ENCODE data around the gene ANKRD36B. TPM values are rescaled to one million over a fixed set of nuclear protein-coding genes. Genes with fewer than 3 reads are reported as not detected.
"Not testable (repeated sequence)": the region's sequence is repeated elsewhere in the genome, so short reads cannot be mapped to it uniquely, and the experiment has no call there.

The ANKRD36B gene
- total and polyA plus RNA-seq, 9 donors = 6.5 to 138 (median 38.6) TPM

DNA sequence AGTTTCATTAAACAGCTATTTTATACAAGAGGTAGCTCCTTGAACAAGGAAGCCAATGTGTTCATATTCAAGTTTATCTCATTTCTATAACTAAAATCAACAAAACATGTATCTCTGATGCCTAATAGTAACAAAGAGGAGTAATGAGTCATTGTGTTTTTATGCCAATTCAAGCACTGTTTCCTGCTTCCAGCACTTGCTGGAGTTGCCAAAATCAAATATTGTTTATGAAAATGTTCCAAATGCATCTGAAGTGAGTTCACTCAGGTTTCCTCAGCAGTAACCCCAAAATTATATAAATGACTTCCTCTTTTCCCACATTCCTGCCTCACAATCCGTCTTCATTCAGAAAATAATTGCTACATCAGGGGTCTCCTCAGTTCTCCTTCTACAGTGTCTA is 39.2 kb downstream of the ANKRD36B start:
- intact Hi-C loops (cut with DNase I); H3K27ac ChIP-seq; H3K4me1 ChIP-seq (ENCODE audit: insufficient read depth); H3K36me3 ChIP-seq; DNase-seq; H3K9me3 ChIP-seq; H3K4me3 ChIP-seq; H3K27me3 ChIP-seq: not testable (repeated sequence)
- WGBS, 3 donors = 53 to 57% methylated on average over 1 of the region's 1 CpG; no CpG with 5 or more reads in 1 of the 3 donors

DNA sequence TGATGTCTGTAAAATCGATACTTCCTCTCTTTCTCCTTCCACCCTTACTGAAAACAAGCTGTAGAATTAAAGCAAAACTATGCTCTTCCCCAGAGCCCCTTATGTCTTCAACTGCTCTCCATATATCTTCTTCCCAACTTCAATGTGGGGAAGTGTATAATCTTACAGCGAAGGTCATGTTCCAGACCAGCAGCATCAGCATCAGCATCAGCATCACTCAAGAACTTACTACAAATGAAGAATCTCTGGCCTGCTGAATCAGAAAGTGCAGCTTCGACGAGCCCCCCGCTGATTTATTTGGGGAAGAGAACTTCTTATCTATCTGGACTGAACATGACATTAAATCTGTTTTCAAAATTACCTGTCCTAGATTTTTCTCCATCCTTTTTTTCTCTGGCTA is 40.6 kb downstream of the ANKRD36B start:
- H3K27me3 ChIP-seq; H3K9me3 ChIP-seq; DNase-seq; H3K4me1 ChIP-seq (ENCODE audit: insufficient read depth); intact Hi-C loops (cut with DNase I); H3K27ac ChIP-seq; H3K4me3 ChIP-seq; H3K36me3 ChIP-seq: not testable (repeated sequence)
- WGBS, 3 donors = 72 to 86% (median 83%) methylated on average over 5 of the region's 5 CpGs

DNA sequence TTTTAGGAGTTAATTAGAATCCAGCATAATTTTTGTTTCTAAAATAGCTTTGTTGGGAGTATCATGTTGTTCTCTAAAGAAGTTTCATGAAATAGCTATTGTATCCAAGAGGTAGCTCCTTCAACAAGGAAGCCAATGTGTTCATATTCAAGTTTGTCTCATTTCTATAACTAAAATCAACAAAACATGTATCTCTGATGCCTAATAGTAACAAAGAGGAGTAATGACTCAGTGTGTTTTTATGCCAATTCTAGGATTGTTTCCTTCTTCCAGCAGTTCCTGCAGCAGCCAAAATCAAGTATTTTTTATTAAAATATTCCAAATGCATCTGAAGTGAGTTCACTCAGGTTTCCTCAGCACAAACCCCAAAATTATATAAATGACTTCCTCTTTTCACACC is 41.1 kb downstream of the ANKRD36B start:
- H3K36me3 ChIP-seq; H3K9me3 ChIP-seq; H3K27me3 ChIP-seq; H3K4me3 ChIP-seq; H3K27ac ChIP-seq; intact Hi-C loops (cut with DNase I); H3K4me1 ChIP-seq (ENCODE audit: insufficient read depth); DNase-seq: not testable (repeated sequence)

DNA sequence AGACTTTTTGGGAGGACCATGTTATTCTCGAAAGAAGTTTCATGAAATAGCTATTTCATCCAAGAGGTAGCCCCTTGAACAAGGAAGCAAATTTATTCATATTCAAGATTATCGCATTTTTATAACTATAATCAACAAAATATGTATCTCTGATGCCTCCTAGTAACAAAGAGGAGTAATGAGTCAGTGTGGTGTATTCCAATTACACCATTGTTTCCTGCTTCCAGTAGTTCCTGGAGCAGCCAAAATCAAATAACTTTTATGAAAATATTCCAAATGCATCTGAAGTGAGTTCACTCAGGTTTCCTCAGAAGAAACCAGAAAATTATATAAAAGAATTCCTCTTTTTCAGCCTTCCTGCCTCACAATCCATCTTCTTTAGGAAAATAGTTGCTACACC is 43.0 kb downstream of the ANKRD36B start:
- no peaks in the 10 kb centered on the region for H3K9me3 ChIP-seq
- DNase-seq = no peak
- no peak overlapping the region for H3K4me3 ChIP-seq
- TF ChIP-seq EP300 (IDR thresholded peaks at IDR 0.05) = no peak
- TF ChIP-seq POLR2A (IDR thresholded peaks at IDR 0.05) = no peak
- TF ChIP-seq, protein P1, sequence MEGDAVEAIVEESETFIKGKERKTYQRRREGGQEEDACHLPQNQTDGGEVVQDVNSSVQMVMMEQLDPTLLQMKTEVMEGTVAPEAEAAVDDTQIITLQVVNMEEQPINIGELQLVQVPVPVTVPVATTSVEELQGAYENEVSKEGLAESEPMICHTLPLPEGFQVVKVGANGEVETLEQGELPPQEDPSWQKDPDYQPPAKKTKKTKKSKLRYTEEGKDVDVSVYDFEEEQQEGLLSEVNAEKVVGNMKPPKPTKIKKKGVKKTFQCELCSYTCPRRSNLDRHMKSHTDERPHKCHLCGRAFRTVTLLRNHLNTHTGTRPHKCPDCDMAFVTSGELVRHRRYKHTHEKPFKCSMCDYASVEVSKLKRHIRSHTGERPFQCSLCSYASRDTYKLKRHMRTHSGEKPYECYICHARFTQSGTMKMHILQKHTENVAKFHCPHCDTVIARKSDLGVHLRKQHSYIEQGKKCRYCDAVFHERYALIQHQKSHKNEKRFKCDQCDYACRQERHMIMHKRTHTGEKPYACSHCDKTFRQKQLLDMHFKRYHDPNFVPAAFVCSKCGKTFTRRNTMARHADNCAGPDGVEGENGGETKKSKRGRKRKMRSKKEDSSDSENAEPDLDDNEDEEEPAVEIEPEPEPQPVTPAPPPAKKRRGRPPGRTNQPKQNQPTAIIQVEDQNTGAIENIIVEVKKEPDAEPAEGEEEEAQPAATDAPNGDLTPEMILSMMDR (IDR thresholded peaks at IDR 0.05) = no peak
- 85 to 92% (median 89%) methylated on average over 2 of the region's 2 CpGs for WGBS, 3 donors
- intact Hi-C loops (cut with DNase I) = no loop called here
- no peaks in the 10 kb centered on the region for H3K27me3 ChIP-seq
- no peaks in the 10 kb centered on the region for H3K36me3 ChIP-seq
- no peak overlapping the region for H3K27ac ChIP-seq
- H3K4me1 ChIP-seq (ENCODE audit: insufficient read depth) = no peaks in the 10 kb centered on the region

DNA sequence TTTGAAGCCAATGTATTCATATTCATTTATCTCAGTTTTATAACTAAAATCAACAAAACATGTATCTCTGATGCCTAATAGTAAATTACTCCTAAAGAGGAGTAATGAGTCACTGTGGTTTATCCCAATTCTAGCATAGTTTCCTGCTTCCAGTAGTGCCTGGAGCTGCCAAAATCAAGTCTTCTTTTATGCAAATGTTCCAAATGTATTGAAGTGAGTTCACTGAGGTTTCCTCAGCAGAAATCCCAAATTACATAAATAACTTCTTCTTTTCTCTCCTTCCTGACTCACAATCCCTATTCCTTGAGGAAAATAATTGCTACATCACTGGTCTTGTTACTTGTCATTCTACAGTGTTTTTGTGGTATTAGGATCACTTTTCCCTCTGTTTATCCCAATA is 44.8 kb downstream of the ANKRD36B start:
- intact Hi-C loops (cut with DNase I); H3K27me3 ChIP-seq; H3K27ac ChIP-seq; H3K4me1 ChIP-seq (ENCODE audit: insufficient read depth); H3K36me3 ChIP-seq; H3K4me3 ChIP-seq; H3K9me3 ChIP-seq; DNase-seq: not testable (repeated sequence)

DNA sequence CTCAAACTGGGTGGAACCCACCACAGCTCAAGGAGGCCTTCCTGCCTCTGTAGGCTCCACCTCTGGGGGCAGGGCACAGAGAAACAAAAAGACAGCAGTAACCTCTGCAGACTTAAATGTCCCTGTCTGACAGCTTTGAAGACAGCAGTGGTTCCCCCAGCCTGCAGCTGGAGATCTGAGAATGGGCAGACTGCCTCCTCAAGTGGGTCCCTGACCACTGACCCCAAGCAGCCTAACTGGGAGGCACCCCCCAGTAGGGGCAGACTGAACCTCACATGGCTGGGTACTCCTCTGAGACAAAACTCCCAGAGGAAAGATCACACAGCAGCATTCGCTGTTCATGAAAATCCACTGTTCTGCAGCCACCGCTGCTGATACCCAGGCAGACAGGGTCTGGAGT is 63.8 kb downstream of the ANKRD36B start:
- intact Hi-C loops (cut with DNase I); H3K36me3 ChIP-seq; H3K27me3 ChIP-seq; H3K4me3 ChIP-seq; DNase-seq; H3K9me3 ChIP-seq; H3K4me1 ChIP-seq (ENCODE audit: insufficient read depth); H3K27ac ChIP-seq: not testable (repeated sequence)
- 98 to 100% (median 100%) methylated on average over 2 of the region's 2 CpGs for WGBS, 3 donors

DNA sequence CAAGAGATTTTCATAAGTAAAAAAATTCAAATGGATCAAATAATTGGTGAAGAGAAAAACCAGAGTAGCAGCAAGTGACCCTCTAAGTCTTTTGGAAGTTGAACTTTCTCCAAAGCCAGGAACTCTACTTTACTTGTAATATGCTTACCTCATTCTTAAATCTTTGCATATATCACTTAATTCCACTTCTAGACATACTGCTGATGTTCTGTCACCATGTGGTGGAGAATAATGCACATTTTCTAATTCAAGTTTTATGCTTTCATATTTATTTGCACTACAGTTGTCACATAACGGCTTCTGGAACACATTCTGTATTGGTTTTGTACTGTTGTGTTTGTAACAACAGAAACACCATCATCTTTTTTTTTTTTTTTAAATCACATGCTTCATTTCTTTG is 65.9 kb downstream of the ANKRD36B start:
- DNase-seq; H3K4me3 ChIP-seq; H3K36me3 ChIP-seq; H3K27ac ChIP-seq; H3K9me3 ChIP-seq; H3K4me1 ChIP-seq (ENCODE audit: insufficient read depth); intact Hi-C loops (cut with DNase I); H3K27me3 ChIP-seq: not testable (repeated sequence)
- WGBS, 3 donors = 94 to 100% (median 98%) methylated on average over 1 of the region's 1 CpG

DNA sequence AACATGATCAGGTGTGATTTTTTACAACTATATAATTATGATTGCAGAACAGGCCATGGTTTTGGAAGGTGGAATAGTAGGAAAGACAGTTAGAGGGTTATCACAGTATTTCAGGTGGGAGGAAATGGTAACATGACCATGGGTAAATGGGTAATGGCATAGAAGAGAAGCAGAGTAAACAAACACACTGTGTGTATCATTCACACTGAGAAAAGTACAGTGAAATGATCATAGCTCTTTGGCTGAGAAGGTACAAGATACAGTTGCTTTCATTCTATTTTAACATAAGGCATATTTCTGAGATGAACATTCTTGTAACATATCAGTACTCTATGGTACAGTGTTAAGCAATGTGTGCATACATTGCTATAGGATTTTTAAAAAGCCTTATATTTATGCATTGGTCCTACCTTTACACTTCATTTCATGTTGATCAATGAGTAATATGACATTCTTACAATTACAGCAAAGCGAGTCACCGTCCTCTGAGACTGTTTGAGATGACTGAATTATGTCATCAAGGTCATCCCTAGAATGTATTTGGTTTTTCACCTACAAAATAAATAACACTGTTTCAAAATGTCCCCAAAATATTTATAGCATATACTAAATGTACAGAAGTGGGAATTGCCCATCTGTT is 66.6 kb downstream of the ANKRD36B start:
- intact Hi-C loops (cut with DNase I); H3K4me3 ChIP-seq; H3K27me3 ChIP-seq; DNase-seq; H3K27ac ChIP-seq; H3K9me3 ChIP-seq; H3K4me1 ChIP-seq (ENCODE audit: insufficient read depth); H3K36me3 ChIP-seq: not testable (repeated sequence)
- no CpG with 5 or more reads among the region's 2 CpGs for WGBS, 3 donors

DNA sequence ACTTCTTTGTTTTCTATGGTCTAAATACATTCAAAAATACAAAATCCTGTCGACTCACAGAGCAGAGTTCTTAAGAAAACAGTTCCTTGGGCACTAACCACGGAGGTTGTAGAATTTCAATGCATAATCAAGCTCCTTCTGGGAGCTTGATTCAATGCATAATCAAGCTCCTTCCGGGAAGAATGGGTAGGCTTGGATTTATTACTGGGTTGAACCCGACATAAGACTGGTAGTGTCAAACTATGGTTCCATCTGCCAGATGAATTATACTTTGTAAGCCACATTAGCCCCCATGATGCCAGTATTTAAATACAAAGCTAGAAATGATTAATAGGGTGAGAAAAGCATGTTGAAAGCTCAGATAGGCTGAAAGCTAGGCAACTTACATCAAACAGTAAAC is 94.0 kb downstream of the ANKRD36B start:
- 83 to 98% (median 96%) methylated on average over 3 to 4 of the region's 4 CpGs for WGBS, 3 donors
- H3K27me3 ChIP-seq; H3K4me1 ChIP-seq (ENCODE audit: insufficient read depth); DNase-seq; H3K9me3 ChIP-seq; intact Hi-C loops (cut with DNase I); H3K36me3 ChIP-seq; H3K27ac ChIP-seq; H3K4me3 ChIP-seq: not testable (repeated sequence)

DNA sequence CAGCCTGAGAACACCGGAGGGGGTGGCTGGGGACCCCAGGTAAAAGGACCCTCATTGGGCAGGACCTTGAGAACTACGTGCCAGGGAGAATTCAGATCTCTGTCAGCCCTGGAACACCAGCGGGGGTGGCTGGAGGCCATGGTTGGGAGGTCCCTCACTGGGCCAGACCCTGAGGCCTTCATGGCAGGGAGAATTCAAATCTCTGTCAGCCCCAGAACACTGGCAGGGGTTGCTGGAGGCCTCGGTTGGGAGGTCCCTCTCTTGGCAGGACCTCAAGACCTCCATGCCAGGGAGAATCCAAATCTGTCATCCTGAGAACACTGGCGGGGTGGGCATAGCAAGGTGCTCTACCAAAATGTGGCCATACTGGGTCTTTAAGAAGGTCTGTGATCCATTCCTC is 99.5 kb downstream of the ANKRD36B start:
- H3K9me3 ChIP-seq; H3K4me3 ChIP-seq; H3K27me3 ChIP-seq; H3K36me3 ChIP-seq; intact Hi-C loops (cut with DNase I); H3K27ac ChIP-seq; H3K4me1 ChIP-seq (ENCODE audit: insufficient read depth): not testable (repeated sequence)
- DNase-seq = peak in 4 of 5 donors; percentile 11 to 22 (median 18)
- 88 to 93% (median 90%) methylated on average over 4 to 5 of the region's 5 CpGs for WGBS, 3 donors
